GOT3 (cell line): ENCODE data around the gene KIAA1549.

ENCODE experiments used
- DNase-seq: peaks from one replicate; lab custom pipeline; 2025; ENCODE audit warnings: mixed read lengths; lab: John Stamatoyannopoulos, UW

Gene KIAA1549

GRCh38 chr7:138882249-138882648, 98.9 kb downstream of the KIAA1549 start:
- DNase-seq, result no peak

DNA sequence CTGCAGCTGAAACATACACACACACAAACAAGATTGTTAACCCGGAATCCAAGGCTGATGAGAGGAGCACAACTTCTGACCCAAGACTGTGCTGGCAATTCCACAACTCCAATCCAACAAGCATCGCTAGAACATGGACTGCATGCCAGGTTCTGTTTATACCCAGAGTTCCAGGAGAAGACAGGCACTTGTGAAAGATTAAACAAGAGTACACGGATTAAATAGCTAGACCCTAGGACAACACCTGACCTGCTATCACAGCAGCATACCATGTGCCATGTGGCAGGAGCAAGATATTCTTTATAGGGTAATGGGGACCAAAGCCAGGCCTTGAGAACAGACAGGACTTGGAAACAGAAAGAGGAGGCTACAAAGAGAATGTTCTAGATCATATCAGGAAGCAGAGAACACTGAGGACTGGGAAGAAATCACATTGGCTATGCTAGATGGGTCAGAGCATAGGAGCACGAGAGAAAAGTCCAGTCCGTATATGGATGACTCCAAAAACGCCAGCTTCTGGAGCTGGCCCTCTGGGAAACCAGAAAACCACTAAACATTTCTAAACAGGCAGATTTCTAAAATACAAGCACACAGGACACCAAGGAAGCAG, 99.5 kb downstream of the KIAA1549 start:
- no peak for DNase-seq

DNA sequence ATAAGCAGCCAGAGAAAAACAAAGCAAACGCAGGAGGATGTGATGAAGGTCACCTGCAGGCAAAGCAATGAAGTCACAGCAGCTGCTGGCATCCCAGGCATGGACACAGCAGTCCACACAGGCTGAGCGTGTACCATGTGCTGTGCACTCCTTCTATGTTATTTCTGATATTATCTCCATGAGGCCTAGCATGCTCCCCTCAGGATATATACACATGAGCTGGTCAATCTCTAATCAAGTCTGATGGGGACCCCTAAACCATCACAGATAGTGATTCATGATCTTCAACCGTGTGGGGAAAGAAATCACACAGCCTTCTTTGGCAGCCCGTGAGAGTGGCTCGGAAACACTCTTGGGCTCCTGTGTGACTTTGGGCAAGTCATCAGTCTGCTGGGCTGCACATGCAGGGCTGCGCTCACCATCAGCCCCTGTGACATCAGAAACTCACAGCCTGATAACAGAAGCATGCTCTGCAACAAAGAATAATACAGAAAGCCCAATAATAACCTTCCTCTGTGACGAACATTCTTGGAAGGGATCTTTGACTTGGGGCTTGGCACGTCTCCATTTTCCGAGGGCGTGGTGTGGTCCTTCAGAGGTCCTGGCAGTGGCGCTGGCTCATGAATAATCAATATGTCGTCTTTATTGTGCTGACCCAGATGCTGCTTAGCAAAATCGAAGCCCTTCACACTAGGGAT, 100.2 kb downstream of the KIAA1549 start:
- DNase-seq, result no peak

GRCh38 chr7:138879356-138879755, 101.8 kb downstream of the KIAA1549 start:
- no peak for DNase-seq

DNA sequence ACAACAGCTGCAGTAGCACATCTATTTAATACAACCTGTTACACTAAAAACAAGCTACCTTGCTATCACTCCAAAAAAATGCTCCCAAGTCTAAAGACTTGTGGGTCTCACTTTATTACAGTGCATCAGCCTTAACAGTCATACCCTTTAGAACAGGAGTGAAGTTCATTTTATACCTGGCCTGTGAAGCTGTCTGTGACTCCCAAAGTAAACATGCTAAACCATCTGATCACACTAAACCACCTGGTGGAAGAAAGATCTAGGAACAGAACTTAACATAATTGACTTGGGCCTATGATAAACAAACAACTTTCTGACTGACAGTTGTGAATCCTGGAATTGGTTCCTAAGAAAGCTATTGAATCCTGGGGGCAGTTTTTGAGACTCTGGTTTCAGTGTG, 102.3 kb downstream of the KIAA1549 start:
- no peak for DNase-seq

GRCh38 chr7:138878051-138878450, 103.1 kb downstream of the KIAA1549 start:
- no peak for DNase-seq

GRCh38 chr7:138876326-138876725, 104.9 kb downstream of the KIAA1549 start:
- no peak for DNase-seq

- no peak for DNase-seq
These were observed 105.4 kb downstream of the KIAA1549 start for GRCh38 chr7:138875794-138876193.

DNA sequence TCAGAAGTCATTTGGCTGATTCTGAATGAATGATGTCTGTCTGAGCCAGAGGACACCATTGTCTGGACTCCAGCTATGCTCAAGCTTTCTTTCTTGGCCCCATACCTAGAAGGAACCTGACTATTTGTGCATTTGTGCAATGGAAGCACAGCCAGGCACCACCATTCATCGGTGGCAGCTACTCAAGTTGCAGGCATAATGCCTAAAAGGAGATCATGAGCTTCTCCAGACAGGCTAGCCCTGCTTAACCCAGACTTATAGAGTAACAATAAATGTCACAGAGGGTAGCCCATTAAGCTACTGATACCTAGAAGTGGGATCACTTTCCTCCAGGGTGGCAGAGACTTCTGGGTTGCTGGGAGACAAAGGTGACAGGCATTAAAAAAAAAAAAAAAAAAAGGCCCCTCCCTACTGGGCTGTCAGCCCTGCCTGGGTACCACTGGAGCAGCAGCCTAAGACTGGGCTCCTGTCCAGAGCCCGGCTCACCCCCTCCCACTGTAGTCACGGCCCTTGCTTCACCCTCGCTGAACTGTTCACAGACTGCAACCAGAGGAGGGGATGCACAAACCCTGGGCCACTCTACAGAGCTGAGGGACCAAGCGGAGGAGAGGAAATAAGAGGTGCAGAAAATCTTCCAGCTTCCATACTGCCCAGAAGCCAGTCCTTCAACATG, 107.8 kb downstream of the KIAA1549 start:
- DNase-seq, result no peak

GRCh38 chr7:138872576-138872975, 108.6 kb downstream of the KIAA1549 start:
- DNase-seq, result no peak

DNA sequence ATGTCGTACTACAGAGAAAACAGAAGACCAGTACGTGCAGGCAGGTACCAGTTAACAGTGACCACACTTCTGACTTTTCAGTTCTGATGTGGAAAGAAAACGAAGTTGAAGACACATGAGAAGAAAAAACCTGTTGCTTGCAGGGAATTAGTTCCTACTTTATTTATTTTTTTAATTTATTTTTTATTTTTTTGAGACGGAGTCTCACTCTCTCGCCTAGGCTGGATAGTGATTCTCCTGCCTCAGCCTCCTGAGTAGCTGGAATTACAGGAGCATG, 109.4 kb downstream of the KIAA1549 start:
- DNase-seq, result no peak

DNA sequence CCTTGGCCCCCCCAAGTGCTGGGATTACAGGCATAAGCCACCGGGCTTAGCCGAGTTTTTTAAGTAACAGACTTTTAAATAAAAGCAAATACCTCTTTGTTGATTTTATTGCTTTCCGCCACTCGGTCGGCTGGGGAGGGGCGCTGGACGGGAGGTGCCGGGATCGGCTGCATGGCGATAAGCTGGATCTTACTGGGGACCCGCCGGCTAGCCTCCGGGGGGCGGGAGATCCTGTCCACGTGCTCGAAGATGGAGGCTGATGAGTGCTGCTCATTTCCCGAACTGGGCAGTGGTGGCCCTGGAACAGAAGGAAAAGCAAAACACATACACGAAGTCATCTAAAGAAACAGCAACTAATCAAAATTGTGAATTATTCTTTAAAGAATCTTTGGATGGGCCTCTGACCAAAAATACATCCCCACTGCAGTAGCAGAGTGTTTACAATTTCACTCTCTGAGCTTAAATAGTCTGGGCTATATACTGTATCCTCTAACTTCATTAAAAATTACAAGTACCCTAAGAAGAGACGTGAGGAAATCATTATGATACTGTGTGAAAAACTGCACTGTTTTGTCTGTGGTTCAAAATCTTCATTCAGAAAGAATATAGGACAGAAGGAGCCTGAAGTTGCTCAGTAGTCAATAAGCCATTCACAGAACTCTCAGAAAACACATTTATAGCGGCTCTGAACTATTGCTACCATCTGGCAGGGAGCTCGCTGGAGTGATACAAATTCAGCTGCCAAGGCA, 110.0 kb downstream of the KIAA1549 start:
- no peak for DNase-seq

DNA sequence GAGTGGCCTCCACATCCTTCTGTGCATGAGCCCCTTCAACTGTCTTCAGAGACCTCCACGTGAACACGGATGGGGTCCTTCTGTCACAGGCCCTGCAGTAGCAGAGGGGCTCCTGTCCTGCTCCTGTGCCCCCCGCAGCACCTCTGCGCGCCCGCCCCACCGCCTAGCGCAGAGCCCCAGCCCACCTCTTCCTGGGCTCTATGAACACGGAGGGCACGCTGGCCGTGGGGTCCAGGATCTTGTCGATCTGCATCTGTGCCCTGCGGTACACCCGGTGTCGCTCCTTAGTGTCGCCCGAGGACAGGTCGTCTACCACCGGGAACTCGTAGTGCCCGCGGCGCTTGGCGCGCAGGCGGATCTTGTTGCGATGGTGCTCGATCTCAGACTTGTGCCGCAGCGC, 111.8 kb downstream of the KIAA1549 start:
- no peak for DNase-seq

GRCh38 chr7:138868711-138869110, 112.5 kb downstream of the KIAA1549 start:
- DNase-seq, result no peak

- DNase-seq, result no peak
These were observed 113.4 kb downstream of the KIAA1549 start for GRCh38 chr7:138867744-138868143.

DNA sequence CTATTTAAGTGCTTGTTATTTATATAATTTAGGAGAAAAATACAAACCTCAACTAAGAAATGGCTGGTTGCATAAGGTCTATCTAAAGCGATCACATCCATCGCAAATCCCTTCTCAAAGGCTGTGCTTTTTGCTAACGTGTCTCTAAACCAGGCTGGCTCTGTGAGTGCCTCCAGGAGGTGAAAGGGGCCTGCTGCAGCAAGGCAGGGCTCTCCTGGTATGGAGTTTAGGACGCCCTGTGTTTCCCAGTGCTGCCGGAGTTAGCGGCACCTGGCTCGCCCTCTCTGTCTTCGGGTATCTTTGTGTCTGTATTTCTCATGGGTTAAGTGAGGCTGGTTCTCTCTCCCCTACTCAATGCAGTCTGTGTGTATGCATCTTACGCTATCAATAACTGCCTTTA, 114.8 kb downstream of the KIAA1549 start:
- DNase-seq, result no peak

- DNase-seq, result no peak
These were observed 115.3 kb downstream of the KIAA1549 start for GRCh38 chr7:138865843-138866242.

GRCh38 chr7:138864667-138865066, 116.5 kb downstream of the KIAA1549 start:
- DNase-seq, result no peak

DNA sequence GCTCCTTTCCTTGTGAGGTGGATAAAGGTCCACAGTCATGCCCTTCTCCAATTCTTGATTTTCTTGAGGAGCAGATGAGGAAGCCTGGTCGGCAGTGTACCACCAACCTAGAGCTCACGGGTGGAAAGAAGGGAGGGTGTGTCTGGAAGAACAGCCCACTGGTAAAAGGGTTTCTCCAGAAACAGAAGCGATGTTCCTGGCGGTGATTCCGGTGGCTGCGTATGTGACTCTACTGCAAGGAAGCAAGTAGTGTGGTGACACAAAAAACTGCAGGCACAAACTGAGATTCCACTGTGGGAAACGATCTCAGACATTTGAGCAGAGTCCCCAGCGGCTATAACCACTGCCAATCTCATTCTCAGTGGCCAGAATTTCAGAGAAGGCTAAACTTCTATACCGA, 117.3 kb downstream of the KIAA1549 start:
- DNase-seq, result no peak

GRCh38 chr7:138861051-138861450, 120.1 kb downstream of the KIAA1549 start:
- DNase-seq, result no peak

DNA sequence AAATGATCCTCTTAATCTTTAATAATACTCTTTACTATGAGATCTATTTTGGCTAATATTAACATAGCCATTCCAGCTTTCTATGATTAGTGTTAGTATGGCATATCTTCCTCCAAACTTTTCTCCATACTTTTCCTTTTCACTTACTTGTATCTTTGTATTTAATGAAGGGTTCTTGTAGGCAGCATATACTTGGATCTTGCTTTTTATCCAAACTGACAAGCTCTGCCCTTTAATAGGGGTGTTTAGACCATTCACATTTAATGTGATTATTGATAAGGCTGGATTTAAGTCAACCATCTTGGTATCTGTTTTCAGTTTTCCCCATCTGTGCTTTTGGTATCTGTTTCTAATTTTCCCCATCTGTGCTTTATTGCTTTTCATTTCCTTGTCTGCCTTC, 123.5 kb downstream of the KIAA1549 start:
- no peak for DNase-seq

GRCh38 chr7:138854115-138854645, 127.0 kb downstream of the KIAA1549 start:
- no peak for DNase-seq

DNA sequence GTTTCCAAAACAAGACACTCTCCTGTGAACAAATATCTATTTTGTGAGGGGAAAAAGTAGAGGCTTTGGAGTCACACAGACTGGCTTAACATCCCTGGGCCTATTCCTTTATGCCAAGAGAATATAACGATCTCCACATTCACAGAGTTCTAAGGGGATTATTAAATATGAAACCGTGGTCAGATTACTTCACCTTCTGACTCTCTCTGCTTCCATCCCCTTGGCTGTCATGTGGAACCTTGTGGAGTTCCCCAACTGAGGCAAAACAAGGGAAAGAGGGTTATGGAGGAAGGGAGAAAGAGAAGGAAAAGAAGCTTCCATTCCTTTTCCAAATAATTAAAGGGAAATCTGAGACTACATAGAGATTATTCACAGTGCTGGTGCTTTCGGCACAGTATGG, 127.7 kb downstream of the KIAA1549 start:
- DNase-seq, result no peak
